Activated gamma-delta T cell treated with Interleukin-2 at 50 U/mL for 16 hours (primary cell): ENCODE data around the gene SLC48A1.
A peak's percentile ranks its signal among the peaks of the same experiment; 100 is the strongest.

Experiments
- DNase-seq: peaks from one replicate; pipeline ENCODE4 v3.0.0-alpha.2; 2020

SLC48A1 gene

DNA sequence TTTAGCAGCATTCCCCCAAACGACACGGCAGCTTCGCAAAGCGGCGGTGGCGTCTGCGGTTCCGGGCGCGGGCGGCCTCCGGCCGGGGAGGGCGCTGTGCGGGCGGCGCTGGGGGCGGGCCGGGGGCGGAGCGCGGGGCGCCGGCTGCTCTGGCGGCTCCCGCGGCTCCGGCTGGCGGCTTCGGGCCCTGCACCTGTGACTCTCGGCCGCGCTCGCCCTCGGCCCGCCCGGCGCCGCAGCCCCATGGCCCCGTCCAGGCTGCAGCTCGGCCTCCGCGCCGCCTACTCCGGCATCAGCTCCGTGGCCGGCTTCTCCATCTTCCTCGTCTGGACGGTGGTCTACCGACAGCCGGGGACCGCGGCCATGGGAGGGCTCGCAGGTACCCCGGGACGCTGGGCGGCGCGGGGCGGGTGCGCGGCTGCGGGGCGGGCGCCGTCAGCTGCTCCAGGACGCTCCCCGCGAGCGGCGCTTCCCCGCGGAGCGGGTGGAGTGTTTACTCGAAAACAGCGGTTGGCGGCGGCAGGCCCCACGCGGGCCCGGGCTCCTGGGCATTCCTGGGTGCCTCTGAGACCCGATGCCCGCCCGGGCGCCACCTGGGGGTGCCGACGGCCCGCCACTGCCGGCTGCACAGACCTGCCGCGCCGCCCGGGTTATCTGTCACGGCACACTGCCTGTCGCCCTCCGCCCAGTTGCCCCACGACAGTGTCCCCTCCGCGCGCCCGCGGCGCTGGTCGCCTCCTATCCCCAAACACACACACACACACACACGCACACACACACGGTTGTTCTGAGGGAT is at the start of gene SLC48A1:
Gene SLC48A1, plus strand, starts transcription at position 177 of the 796 bp plus-strand sequence. Its CDS starts 67 bp downstream, at position 244.
- DNase-seq = peak; percentile 65

DNA sequence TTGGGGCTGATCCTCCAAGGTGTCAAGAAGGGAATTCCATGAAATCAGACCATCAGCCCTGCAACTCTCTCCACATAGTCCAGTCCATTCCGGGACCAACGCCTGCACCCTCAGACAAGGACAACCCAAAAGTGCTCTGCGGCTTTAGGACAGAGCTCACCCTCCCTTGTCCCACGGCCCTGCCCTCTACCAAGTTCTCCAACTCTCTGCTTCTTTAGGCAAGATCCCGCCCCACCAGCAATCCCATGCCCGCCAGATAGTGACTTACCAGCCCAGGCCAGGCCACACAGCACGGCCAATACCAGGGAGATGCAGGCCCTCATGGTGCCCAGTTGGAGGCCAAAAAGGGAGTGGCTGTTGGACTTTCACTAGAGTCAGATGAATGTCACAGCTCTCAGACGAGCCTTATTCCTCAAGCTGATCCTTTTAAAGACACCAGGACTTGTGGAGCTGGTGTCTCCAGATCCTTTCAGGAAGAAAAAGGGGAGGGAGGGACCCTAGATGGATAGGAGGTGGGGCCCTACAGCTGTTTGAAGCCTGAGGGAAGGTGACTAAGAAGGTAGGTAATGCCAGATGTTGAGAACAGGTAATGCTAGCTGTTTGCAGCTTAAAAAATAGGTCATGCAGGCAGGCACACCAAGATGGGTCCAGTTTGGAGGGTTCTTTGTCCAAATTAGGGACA is 47.8 kb upstream of the SLC48A1 start, which contains the start of gene ENDOU:
Gene ENDOU, minus strand, starts transcription at position 400 of the 682 bp plus-strand sequence. Its CDS starts 77 bp downstream, at position 323.
- no peak for DNase-seq

DNA sequence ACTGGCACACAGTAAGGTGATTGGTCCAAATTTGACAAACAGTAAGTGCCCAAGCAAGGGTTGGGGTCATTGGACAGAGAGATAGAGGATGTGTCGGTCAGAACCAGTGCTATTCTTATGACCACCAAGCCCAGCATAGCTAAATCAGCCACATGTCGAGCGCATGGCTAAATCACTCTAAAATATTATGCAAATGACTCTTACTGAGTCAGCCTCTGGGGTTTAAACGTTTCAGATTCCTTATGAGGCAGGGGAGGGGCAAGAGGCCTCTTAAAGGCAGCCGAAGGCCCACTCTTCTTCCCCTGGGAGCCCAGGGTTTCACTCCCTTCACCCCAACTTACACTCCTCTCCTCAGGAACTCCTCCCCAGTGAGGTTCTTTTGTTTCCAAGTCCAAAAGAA is 47.1 kb upstream of the SLC48A1 start:
- DNase-seq = no peak

DNA sequence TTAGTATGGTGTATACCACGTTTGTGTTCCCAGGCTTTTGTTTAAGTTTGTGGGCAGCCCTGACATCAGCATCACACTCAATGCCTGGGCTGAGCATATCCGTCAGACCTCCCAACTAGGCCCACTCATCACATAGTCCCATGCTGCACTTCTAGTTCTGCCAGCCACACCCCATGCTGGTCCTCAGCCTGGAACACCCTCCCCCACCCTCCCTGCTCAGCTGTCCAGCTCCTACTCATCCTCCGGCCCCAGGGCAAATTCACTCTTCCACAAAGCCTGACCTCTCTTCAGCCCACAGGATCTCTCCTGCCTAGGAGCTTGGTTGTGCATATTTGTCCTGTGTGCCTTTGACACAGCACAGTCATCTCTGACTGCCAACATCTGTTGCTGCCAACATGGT is 43.8 kb upstream of the SLC48A1 start:
- DNase-seq = no peak

DNA sequence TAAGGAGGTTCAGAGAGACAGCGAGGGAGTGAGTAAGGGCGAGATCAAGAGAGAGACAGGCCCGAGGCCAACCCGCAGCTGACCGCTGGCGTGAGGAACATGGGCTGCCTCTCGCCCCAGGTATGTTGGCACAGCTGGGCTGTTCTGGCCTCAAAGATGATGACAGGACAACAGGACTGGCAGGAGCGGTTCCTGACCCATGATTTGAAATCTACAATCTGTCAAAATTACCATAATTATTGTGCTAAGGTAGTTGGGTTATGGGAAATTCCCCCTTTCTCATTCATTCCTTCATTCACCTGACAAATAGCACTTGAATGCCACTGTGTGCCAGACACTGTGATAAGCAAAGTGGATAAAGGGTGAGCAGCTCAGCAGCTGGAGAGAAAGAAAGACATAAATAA is 42.7 kb upstream of the SLC48A1 start:
- DNase-seq = no peak

DNA sequence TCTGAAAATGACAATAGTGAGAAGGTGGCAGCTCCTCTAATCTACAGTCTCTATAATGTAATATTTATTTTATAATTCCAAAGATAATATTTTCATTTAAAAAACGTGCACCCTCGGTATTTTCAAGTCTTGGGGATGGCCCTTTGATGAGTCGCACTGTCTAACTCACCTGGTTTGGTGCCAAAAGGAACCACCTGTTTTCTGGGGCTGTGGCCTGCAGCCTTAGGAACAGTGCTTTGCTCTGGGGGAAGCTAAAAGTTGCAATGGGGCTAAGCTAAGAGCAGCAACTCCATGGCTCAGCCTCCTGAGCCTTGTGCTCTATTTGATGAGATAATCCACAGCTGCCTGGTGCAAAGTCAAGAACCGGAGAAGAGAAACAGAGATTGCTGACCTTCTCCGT is 41.3 kb upstream of the SLC48A1 start:
- DNase-seq = no peak

- DNase-seq = no peak
These were observed 40.5 kb upstream of the SLC48A1 start for GRCh38 chr12:47732504-47732903.

- no peak for DNase-seq
These were observed 39.9 kb upstream of the SLC48A1 start for GRCh38 chr12:47733142-47733541.

DNA sequence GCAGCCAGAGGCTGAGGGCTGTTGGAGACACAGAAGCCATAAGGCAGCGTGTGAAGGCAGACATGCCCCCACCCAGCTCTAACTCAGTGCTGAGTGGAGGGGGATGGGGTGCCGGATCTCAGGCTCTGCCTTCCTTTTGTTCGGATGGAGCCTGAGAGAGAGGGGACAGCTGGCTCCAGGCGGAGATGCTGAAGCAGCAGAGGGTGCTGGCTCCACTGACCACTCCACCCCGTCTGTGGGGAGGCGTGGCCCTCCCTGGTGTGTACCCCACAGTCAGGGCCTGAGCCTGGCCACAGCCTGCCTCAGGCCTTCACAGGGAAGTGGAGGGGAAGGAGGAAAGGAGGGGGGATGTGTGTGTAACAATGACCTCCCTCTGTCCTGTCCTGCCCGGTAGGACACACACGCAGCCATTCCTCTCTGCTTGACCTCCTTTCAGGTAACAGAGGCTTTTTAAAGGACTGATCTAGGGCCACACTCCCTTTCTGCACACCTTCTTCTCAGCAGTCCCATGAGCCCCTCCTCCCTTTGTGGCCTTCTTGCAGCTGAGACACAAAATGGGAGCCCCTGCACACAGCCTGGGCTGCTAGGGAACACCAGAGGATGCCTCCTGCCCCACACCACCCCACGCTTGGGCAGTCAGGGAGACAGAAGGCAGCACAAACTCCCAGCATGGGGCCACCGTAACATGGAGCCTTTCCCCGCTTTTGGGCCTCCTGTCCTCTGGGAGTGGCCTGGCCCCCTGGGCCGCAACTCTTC is 38.1 kb upstream of the SLC48A1 start:
- no peak for DNase-seq

DNA sequence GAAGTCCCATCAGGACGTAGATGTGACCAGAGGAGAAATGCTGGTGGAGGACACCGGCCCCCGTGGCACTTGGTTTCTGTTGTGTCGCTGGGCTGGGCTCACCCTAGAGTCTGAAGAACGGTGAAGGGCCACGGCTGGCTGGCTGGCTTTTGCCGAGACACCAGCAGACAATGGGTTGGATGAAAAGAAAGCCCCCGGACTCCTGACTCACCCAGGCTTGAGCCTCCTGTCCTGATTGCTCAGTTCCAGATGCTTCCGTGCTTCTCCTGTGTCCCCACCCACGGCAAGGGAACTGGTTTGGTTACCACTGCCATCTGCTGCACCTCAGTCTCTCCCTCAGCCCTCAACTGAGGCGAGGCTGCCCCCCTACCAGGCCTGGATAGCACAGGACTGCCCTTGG is 37.4 kb upstream of the SLC48A1 start:
- no peak for DNase-seq

GRCh38 chr12:47736216-47736615 is 36.8 kb upstream of the SLC48A1 start:
- DNase-seq = no peak

DNA sequence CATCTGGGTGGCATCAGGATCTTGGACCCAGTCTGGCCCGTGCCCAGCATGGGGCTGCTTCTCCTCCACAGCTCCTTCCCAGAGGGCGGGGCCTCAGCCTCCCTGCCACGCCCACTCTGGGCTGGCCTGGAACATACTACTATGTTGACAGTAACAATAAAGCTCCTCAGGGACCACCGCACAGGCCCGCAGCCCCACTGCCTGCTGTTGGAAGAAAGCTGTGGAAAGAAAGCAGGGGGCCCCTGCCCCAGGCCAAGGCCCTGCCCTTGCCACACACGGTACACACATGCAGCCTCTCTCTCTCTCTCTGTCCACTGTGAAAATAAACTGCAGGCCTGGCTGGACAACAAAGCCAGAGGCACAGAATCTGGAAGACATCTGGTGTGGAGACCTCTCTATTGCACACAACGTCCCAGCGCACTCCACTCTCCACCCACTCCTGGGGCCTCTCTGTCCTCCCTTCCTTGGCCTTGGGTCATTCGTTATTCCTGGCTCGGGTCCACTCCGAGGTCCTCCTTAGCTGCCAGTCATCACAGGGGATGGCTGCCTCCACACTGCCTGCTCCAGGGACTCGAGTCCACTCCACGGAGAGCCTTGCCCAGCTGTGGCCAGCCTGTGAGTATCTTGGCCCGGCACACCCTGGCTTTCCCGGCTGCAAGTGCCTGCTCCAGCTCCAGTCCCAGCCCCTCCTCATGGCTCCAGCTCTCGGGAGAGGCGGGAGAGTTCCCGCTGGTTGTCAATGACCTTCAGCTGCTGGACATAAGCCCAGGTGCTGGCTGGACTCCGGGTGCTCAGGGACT is 36.0 kb upstream of the SLC48A1 start:
- no peak for DNase-seq

- DNase-seq = no peak
These were observed 35.0 kb upstream of the SLC48A1 start for GRCh38 chr12:47737936-47738594.

GRCh38 chr12:47739297-47739696 is 33.7 kb upstream of the SLC48A1 start:
- no peak for DNase-seq

DNA sequence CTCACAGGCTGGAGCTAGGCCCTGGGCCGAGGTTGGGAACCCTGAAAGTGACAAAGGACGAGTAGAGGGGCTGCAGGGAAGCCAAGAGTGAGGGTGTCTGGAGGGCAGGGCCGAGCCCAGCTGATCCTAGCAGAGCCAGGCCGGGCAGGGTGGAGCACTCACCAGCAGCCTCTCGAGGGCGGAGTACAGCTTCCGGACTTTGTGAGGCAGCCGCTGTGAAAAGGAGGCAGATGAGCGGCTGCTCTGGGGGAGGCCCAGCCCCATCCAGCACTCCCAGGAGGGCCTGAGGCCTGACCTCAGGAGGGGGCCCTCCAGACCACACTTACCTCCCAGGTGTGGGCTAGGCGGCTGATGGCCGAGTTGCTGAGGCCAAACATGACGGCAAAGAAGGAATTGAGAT is 33.1 kb upstream of the SLC48A1 start:
- DNase-seq = no peak

- no peak for DNase-seq
These were observed 32.3 kb upstream of the SLC48A1 start for GRCh38 chr12:47740606-47741339.

DNA sequence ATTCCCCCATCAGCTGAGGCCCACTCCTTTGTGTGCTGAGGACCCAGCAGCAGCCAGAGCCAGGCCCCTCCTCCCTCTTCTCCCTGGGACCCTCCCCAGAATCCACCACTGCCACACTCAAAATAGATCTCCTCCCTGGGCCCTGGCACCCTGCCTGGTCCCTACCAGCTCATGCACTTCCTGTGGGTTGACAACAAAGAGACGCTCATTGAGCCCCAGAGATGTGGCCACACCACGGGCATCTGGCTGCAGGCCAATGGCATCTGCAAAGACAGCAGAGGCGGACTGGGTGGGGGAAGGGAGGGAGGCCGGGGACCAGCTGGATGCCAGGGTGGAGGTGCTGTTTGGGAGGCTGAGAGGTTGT is 31.7 kb upstream of the SLC48A1 start:
- peak; percentile 86 for DNase-seq

GRCh38 chr12:47742253-47742825 is 30.7 kb upstream of the SLC48A1 start:
- peak; percentile 67 for DNase-seq

- DNase-seq = no peak
These were observed 29.7 kb upstream of the SLC48A1 start for GRCh38 chr12:47743311-47743860.

DNA sequence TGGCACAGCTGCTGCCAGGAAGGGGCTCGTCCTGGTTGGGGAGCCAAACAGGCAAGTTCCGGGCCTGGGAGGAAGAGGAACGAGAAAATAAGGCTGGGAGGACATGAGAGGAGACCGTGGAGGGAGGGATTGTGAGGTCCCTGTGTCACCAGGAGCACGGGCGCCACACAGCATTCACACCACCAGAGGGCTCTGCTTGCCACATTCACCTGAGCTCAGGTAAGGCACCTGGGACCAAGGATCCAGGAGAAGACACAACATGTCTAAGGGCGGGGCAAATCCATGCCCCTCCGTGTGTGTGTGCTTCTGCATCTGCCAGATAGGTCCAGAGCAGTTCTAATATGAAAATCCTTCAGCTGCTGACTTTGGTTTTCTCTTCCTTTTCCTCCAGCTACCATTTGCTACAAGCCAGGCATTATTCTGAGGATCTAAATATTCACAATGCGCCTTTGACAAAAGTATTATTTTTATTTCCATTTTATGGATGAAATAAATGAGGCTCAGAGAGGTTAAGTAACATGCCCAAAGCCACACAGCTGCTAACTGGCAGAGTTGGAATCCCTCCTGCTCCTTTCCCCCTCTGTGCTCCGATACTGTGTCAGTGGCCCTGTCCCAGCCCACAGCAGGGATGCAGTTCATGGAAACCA is 28.9 kb upstream of the SLC48A1 start:
- peak; percentile 59 for DNase-seq
